Measurements from ENCODE around the gene ZNF77. TPM values are rescaled to one million over a fixed set of nuclear protein-coding genes. Genes with fewer than 3 reads are reported as not detected.

The ZNF77 gene
- total RNA-seq, 2 donors from 2014 or later, result 1.2 to 4.6 TPM

- no peak for ATAC-seq (ENCODE audit: insufficient number of reproducible peaks, low FRiP score, low read depth)
- Histone ChIP-seq H3K4me1 (ENCODE audit: control insufficient read depth in 1 of 2, low read depth in 2 of 2) (peaks cover 3 to 13% of the 10 kb centered on the region in 2 donors), H3K27ac (no peak overlapping the region)
Measured at GRCh38 chr19:2988568-2988967, 43.8 kb upstream of the ZNF77 start.

DNA sequence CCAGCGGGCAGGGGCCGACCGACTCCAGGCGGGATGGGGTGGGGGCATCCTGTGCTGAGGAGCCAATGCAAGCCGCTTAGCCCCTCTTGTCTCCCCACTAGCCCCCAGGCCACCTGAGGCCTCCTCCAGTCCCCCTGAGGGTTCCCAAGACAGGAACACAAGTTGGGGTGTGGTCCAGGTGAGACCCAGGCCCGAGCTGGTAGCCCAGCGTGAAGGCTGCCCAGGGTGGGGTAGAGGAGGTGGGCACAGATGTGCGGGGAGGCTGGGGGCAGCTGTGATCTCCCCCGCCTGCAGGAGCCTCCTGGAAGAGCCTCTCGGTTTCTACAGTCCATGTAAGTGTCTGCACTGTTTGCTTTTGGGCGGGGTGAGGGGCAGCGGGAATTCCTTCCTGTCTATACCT lies 43.0 kb upstream of the ZNF77 start:
- ATAC-seq (ENCODE audit: insufficient number of reproducible peaks, low FRiP score, low read depth) (no peak), DNase-seq (ENCODE audit: low spot score) (no peak)
- Histone ChIP-seq H3K4me3 (no peak overlapping the region), H3K36me3 (no peaks in the 10 kb centered on the region), H3K9me3 (no peaks in the 10 kb centered on the region), H3K27me3 (replicated peaks; ENCODE audit: insufficient read depth) (no peaks in the 10 kb centered on the region), H3K4me1 (ENCODE audit: control insufficient read depth in 1 of 2, low read depth in 2 of 2) (peaks cover 7 to 19% of the 10 kb centered on the region in 2 donors), H3K27ac (no peak overlapping the region)
- TF ChIP-seq, protein P1, sequence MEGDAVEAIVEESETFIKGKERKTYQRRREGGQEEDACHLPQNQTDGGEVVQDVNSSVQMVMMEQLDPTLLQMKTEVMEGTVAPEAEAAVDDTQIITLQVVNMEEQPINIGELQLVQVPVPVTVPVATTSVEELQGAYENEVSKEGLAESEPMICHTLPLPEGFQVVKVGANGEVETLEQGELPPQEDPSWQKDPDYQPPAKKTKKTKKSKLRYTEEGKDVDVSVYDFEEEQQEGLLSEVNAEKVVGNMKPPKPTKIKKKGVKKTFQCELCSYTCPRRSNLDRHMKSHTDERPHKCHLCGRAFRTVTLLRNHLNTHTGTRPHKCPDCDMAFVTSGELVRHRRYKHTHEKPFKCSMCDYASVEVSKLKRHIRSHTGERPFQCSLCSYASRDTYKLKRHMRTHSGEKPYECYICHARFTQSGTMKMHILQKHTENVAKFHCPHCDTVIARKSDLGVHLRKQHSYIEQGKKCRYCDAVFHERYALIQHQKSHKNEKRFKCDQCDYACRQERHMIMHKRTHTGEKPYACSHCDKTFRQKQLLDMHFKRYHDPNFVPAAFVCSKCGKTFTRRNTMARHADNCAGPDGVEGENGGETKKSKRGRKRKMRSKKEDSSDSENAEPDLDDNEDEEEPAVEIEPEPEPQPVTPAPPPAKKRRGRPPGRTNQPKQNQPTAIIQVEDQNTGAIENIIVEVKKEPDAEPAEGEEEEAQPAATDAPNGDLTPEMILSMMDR (IDR thresholded peaks at IDR 0.05), result no peak

More at GRCh38 chr19:2988568-2988967, 43.8 kb upstream of the ZNF77 start:
- Histone ChIP-seq H3K9me3 (no peaks in the 10 kb centered on the region), H3K27me3 (replicated peaks; ENCODE audit: insufficient read depth) (no peaks in the 10 kb centered on the region), H3K4me3 (no peak overlapping the region), H3K36me3 (no peaks in the 10 kb centered on the region)
- DNase-seq (ENCODE audit: low spot score), result no peak
- TF ChIP-seq, protein P1 (IDR thresholded peaks at IDR 0.05), result no peak

DNA sequence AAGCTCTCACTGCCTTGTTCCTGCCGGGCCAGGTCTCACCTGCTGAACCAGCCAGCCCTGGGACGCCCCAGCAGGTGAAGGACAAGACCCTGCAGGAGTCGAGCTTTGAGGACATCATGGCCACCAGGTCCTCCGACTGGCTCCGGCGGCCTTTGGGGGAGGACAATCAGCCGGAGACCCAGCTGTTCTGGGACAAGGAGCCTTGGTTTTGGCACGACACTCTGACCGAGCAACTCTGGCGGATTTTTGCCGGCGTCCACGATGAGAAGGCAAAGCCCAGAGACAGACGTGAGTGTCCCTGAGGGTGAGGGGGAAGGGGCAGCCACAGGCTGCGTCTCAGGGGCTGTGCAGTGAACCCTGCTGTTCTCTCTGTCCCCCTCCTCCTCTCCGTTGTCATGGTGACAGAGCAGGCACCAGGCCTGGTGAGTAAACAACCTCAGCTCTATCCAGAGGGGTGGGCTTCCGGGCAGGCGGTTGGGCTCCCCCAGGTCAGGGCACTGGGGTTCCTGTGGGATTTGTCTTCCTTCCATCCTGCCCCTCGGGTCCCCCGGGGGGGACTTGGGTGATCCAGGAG lies 42.3 kb upstream of the ZNF77 start:
- ATAC-seq (ENCODE audit: insufficient number of reproducible peaks, low FRiP score, low read depth) (no peak), DNase-seq (ENCODE audit: low spot score) (no peak)
- Histone ChIP-seq H3K27me3 (replicated peaks; ENCODE audit: insufficient read depth) (no peaks in the 10 kb centered on the region), H3K36me3 (no peaks in the 10 kb centered on the region), H3K4me3 (no peak overlapping the region), H3K4me1 (ENCODE audit: control insufficient read depth in 1 of 2, low read depth in 2 of 2) (peaks cover 11 to 26% of the 10 kb centered on the region in 2 donors), H3K9me3 (no peaks in the 10 kb centered on the region), H3K27ac (no peak overlapping the region)
- TF ChIP-seq, protein P1 (IDR thresholded peaks at IDR 0.05), result no peak

- H3K27me3 ChIP-seq (replicated peaks; ENCODE audit: insufficient read depth), result no peaks in the 10 kb centered on the region
Measured at GRCh38 chr19:2984215-2984528, 39.4 kb upstream of the ZNF77 start.

DNA sequence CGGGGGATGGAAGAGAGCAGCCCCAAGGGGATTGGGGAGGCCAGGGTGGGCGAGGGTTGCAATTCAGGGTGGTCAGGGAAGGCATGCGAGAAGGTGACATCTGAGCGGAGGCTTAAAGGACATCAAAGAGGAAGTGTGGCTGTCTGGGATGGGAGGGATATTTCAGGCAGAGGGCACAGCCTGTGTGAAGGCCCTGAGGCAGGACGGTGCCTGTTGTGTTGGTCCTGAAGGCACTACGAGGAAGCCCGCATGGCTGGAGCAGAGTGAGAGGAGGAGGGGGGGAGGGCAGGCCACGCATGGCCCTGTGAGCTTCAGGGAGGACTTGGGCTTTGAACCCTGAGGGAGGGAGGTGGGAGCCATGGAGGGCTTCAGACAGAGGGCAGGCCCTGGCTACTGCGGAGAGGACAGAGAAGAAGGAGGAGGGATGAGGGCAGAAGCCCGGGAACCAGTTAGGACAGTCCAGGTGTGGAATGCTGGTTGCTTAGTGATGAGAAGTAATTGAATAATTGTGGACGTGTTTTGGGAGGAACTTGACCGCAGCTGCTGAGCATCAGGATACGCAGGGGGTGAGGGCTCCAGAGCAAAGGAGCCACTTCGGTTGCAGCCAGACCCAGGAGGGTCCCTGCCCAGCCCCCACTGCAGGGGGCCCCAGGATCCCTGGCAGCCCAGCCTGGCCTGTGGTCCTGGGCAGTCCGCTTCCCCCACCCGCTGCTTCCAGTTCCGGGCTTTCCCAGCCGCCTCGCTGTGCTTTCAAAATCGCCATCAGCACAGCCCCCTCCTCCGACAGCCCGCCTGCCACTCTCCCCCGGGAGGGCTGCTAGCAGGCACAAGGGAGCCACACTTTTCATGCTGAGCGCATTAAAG lies 38.8 kb upstream of the ZNF77 start:
- Histone ChIP-seq H3K27ac (peak overlapping the region; percentile 91 to 98), H3K4me1 (ENCODE audit: control insufficient read depth in 1 of 2, low read depth in 2 of 2) (peaks cover 11 to 31% of the 10 kb centered on the region in 2 donors), H3K27me3 (replicated peaks; ENCODE audit: insufficient read depth) (no peaks in the 10 kb centered on the region), H3K36me3 (no peaks in the 10 kb centered on the region), H3K9me3 (no peaks in the 10 kb centered on the region), H3K4me3 (peak overlapping the region; percentile 70)
- DNase-seq (ENCODE audit: low spot score), result peak; percentile 70
- peak; percentile 61 for ATAC-seq (ENCODE audit: insufficient number of reproducible peaks, low FRiP score, low read depth)
- TF ChIP-seq, protein P1 (IDR thresholded peaks at IDR 0.05), result no peak

More at GRCh38 chr19:2984215-2984528, 39.4 kb upstream of the ZNF77 start:
- peak overlapping the region; percentile 70 for H3K4me3 ChIP-seq
- no peaks in the 10 kb centered on the region for H3K9me3 ChIP-seq
- TF ChIP-seq, protein P1 (IDR thresholded peaks at IDR 0.05), result no peak
- no peaks in the 10 kb centered on the region for H3K36me3 ChIP-seq
- H3K4me1 ChIP-seq (ENCODE audit: control insufficient read depth in 1 of 2, low read depth in 2 of 2), result peaks cover 11 to 29% of the 10 kb centered on the region in 2 donors
- H3K27ac ChIP-seq, result peak overlapping the region; percentile 91 to 98
- no peak for DNase-seq (ENCODE audit: low spot score)
- ATAC-seq (ENCODE audit: insufficient number of reproducible peaks, low FRiP score, low read depth), result no peak
